Skeletal muscle tissue (tissue), 4 donors: ENCODE measurements around the gene IFI35. TPM values are rescaled to one million over a fixed set of nuclear protein-coding genes. Genes with fewer than 3 reads are reported as not detected.

Experiments used
- H3K27ac ChIP-seq: one replicate; pipeline ENCODE4 v1.7.0; 2013; ENCODE audit warnings: mild to moderate bottlenecking, low read depth, low read length, inconsistent platforms
- H3K27me3 ChIP-seq, 3 donors: one replicate each; pipeline ENCODE4 v1.7.0; 2013; ENCODE audit warnings: low read length in 3 of 3; ENCODE audit not compliant: control insufficient read depth in 3 of 3, insufficient read depth in 3 of 3
- H3K36me3 ChIP-seq, 3 donors: one replicate each; pipeline ENCODE4 v1.7.0; 2013; ENCODE audit warnings: low read length in 3 of 3; ENCODE audit not compliant: control insufficient read depth in 3 of 3, insufficient read depth in 3 of 3
- H3K4me1 ChIP-seq, 3 donors: one replicate each; pipeline ENCODE4 v1.7.0; 2013; ENCODE audit warnings: low read length in 3 of 3, mild to moderate bottlenecking in 3 of 3; ENCODE audit not compliant: control insufficient read depth in 3 of 3, insufficient read depth in 3 of 3
- H3K4me3 ChIP-seq, 3 donors: one replicate each; pipeline ENCODE4 v1.7.0; 2013; ENCODE audit warnings: low read length in 3 of 3
- H3K9ac ChIP-seq, 3 donors: one replicate each; pipeline ENCODE4 v1.7.0; 2013; ENCODE audit warnings: low read length in 3 of 3, mild to moderate bottlenecking in 3 of 3, moderate library complexity in 2 of 3, low read depth in 1 of 3
- H3K9me3 ChIP-seq, 3 donors: one replicate each; pipeline ENCODE4 v1.7.0; 2013; ENCODE audit warnings: low read length in 3 of 3; ENCODE audit not compliant: control insufficient read depth in 3 of 3
- total RNA-seq: library from RNA; depleted of rRNA; stranded (reverse); fragments of >200 nt; gene quantifications from one replicate; pipeline ENCODE4 v1.2.3, GENCODE V29; 2014
- donor health status: Osteomylitis.

Gene IFI35
- total RNA-seq, 1 donor from 2014 or later, result 11.5 TPM

DNA sequence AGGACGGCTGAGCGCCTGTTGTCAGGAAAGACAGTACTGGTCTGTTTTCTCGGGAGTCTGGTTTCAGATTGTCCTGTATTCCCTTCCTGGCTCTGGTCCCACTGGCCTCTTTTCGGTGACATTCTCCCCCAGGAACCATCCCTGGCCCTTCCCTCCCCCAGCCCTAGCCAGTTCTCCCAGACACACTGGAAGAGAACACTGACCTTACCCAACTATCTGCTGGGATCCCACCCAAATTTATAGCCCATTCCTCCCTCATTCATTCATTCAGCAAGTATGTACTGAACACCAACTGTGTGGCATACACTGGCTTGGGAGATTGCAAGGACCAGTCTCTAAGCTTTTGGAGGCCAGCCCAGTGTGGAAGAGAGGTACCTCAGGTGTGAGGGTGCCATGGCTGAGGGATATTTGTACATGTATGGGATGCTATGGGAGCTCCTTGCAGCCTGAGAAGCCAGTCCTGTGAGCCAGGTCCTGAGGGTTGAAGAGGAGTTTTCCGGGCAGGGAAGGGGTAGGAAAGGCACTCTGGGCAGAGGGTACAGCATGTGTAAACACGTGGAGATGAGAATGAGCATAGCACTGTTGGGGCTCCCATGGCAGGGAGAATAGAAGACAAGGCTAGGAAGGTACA lies 23.7 kb downstream of the IFI35 start:
- no peak overlapping the region for H3K27ac ChIP-seq
- H3K4me1 ChIP-seq, result peaks cover 0 to 15% (median 10%) of the 10 kb centered on the region in 3 donors
- H3K36me3 ChIP-seq, result no peaks in the 10 kb centered on the region
- H3K9me3 ChIP-seq, result no peaks in the 10 kb centered on the region
- H3K4me3 ChIP-seq, result no peak overlapping the region
- H3K9ac ChIP-seq, result no peak overlapping the region
- H3K27me3 ChIP-seq, result no peaks in the 10 kb centered on the region

DNA sequence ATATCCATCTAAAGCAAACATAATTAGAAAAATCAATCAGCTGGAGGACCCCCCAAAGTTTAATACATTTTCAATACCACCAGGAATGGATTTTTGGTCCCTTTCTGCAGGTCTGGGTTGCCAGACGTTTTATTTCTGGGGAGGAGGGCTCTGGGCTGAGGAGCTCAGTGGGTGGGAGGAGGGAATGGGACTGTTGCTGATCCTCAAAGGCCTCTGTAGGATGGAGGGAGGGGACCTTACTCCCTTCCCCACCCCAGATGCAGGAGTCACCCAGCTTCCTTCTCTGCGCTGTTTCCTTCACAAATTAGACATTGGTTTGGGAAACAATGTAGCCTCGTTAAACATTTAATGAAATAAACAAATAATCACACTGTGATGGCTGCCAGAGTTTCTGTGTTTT lies 25.1 kb downstream of the IFI35 start:
- Histone ChIP-seq H3K36me3 (no peaks in the 10 kb centered on the region), H3K4me1 (peaks cover 0 to 15% (median 10%) of the 10 kb centered on the region in 3 donors), H3K9me3 (no peaks in the 10 kb centered on the region), H3K27me3 (no peaks in the 10 kb centered on the region), H3K4me3 (no peak overlapping the region), H3K9ac (no peak overlapping the region), H3K27ac (no peak overlapping the region)

DNA sequence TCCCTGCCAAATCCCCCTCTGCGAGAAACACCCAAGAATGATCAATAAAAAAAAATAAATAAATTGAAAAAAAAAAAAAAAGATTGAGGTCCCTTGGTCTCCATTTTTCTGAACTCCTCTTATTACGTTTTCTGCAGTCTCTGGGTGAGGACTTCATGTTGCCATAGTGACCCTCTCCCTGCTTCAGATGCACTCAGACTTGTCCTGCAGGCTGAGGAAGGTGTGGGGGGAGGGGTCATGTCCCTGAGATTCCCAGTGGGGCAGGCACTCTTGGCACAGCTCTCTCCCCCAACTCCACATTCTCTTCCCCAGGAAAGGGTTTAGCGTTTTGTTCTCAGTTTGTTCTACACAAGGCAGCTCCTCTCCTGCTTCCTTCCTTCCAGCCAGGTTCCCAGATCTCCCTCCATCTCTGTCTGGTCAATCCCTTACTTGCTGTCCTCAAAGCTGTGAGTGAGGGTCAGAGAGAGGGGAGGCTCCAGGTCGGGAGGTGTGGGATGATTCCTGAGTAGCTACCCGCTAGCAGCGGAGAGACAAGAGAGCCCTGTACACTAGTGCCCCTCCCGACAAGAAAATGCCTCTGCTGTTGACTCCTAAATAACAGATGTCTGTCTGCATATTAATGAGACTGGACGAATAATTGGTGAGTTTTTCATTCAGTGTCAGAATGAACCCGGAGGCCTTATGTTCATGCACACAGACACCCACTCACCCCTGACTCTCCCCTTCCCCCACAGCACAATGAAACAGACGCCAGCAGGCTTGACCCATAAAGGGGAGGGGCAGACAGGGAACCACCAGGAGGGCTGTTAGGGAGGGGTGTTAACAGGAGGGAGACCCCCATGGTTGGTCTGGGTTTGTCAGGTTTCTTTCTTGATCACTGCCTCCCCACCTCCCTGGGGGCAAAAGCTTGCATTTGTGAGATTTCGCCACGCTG lies 27.6 kb downstream of the IFI35 start:
- Histone ChIP-seq H3K9me3 (no peaks in the 10 kb centered on the region), H3K9ac (peak overlapping the region in 1 of 3 donors; percentile 8), H3K27me3 (no peaks in the 10 kb centered on the region), H3K4me1 (peaks cover 0 to 4% (median 0%) of the 10 kb centered on the region in 3 donors), H3K4me3 (no peak overlapping the region), H3K27ac (no peak overlapping the region), H3K36me3 (no peaks in the 10 kb centered on the region)

DNA sequence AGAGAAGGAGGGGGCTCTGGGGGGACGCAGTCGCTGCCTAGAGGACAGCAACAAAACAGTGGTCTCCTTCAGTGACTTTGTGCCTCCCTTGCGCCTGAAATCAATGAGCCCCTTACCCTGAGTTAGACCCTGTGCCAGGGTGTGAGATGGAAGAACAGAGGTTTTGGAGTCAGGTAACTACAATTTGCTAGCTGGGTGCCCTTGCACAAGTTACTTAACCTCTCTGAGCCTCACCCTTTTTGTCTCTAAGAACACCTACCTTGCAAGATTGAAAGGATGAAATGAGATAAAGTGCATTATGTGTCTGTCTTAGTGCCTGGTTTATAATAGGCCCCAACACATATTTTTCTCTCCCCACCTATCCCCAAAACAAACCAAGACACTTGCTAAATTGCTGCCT lies 28.3 kb downstream of the IFI35 start:
- no peaks in the 10 kb centered on the region for H3K36me3 ChIP-seq
- no peaks in the 10 kb centered on the region for H3K27me3 ChIP-seq
- H3K27ac ChIP-seq, result no peak overlapping the region
- no peaks in the 10 kb centered on the region for H3K9me3 ChIP-seq
- no peak overlapping the region for H3K9ac ChIP-seq
- peaks cover 0 to 2% (median 0%) of the 10 kb centered on the region in 3 donors for H3K4me1 ChIP-seq
- no peak overlapping the region for H3K4me3 ChIP-seq

DNA sequence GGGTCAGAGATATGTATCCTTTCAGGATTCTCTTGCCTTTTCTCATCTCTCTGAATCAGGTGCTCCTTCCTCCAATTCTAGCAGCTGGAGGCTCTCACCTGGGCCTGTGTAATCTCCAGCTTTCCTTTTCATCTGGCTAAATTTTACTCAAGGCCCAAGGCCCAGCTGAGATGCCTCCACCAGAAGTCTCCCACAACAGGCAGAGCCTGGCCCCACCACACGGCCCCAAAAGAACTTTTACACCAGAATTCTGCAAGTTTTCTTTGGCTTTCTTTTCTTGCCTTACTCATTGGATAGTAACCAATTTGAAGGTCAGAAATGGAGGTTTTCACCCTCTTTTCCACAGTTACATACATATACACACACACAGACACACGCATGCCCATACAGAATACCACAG lies 33.1 kb downstream of the IFI35 start:
- Histone ChIP-seq H3K9ac (no peak overlapping the region), H3K4me1 (no peaks in the 10 kb centered on the region), H3K27me3 (no peaks in the 10 kb centered on the region), H3K27ac (no peak overlapping the region), H3K9me3 (no peaks in the 10 kb centered on the region), H3K4me3 (no peak overlapping the region), H3K36me3 (peaks cover 0 to 2% (median 0%) of the 10 kb centered on the region in 3 donors)

DNA sequence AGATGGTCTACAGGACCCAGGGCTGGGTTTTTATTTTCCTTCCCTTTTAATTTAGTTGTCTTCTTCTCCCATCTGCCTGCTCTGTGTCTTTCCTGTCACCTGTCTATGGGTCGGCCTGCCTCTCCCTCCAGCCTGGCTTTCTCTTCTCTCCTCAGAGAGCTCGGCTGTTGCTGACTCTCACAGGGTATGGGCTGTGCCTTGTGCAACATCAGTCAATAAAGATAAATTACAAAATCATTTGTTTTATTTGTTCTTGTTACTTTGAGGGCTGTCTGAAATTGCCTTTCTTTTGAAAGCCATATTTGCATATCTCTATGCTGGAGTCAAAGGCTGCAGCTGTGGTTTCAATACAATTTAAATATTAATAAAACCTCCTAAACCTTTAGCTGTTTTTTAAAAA lies 34.1 kb downstream of the IFI35 start:
- Histone ChIP-seq H3K9me3 (no peaks in the 10 kb centered on the region), H3K36me3 (peaks cover 0 to 2% (median 0%) of the 10 kb centered on the region in 3 donors), H3K4me1 (no peaks in the 10 kb centered on the region), H3K4me3 (no peak overlapping the region), H3K27me3 (no peaks in the 10 kb centered on the region), H3K9ac (no peak overlapping the region), H3K27ac (no peak overlapping the region)

DNA sequence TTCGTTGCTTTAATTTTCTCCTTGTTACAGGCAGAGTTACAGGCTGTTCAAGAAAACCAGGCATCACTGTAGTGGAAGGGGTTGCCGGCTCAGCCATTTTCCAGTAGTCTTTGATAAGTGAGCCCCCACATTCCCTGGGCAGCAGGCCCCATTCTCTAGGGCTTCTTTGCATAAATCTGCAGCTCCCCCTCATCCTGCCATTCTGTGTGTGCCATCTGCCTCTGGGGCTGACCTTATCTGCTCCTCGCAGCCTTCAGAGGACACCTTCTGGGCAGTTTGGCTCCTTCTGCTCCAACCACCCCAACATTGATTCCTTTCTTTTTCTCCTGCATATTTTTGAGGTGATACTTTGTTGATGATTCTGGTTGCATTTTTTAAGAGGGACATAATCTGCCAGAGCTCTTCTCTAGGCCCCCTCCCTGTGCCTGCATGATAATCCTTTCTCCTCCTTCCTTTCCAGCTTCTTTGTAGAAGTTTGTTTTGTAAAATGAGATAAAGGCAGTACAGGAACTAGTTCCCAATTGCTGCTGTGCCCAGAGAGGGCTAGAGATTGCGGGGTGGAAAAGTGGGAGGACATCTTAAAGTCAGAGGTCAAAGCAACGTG lies 35.5 kb downstream of the IFI35 start:
- Histone ChIP-seq H3K4me1 (no peaks in the 10 kb centered on the region), H3K27ac (no peak overlapping the region), H3K4me3 (no peak overlapping the region), H3K9me3 (no peaks in the 10 kb centered on the region), H3K9ac (no peak overlapping the region), H3K36me3 (peaks cover 0 to 2% (median 0%) of the 10 kb centered on the region in 3 donors), H3K27me3 (no peaks in the 10 kb centered on the region)

DNA sequence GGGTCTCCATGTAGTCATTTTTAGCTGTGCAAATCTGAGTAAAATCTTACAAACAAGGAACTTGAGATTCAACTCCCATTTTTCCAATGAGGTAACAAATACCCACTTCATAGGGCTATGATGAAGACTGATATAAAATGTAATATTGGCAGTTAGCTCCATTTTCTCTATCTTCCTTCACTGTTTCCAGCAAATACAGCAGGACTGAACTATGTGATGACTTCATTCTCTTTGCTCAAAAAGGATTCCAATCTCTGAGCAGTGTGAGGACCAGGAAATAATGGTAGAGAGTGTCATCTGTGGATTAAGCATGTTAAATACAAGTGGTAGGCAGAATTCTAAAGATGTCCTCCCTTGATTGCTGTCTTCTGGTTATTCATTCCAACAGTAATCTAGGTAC lies 36.7 kb downstream of the IFI35 start:
- H3K27me3 ChIP-seq, result no peaks in the 10 kb centered on the region
- H3K36me3 ChIP-seq, result peaks cover 0 to 2% (median 0%) of the 10 kb centered on the region in 3 donors
- H3K9ac ChIP-seq, result no peak overlapping the region
- H3K9me3 ChIP-seq, result no peaks in the 10 kb centered on the region
- no peak overlapping the region for H3K4me3 ChIP-seq
- no peaks in the 10 kb centered on the region for H3K4me1 ChIP-seq
- no peak overlapping the region for H3K27ac ChIP-seq

DNA sequence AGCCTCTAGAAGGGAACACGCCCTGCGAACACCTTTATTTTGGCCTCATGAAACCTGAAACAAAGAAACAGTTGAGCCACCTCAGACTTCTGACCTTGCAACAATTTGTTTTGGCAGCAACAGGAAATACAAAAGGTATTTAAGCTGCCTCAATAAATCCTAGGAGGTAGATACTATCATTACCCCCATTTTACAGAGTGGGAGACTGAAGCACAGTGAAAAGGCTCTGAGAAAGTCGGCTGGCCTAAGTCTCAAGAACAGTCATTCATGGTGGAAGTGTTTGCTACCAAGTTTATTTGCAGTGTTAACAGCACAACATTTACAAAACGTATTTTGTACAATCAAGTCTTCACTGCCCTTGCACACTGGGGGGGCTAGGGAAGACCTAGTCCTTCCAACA lies 37.4 kb downstream of the IFI35 start:
- no peaks in the 10 kb centered on the region for H3K27me3 ChIP-seq
- no peak overlapping the region for H3K4me3 ChIP-seq
- no peak overlapping the region for H3K27ac ChIP-seq
- H3K36me3 ChIP-seq, result peaks cover 0 to 2% (median 0%) of the 10 kb centered on the region in 3 donors
- H3K9me3 ChIP-seq, result no peaks in the 10 kb centered on the region
- no peaks in the 10 kb centered on the region for H3K4me1 ChIP-seq
- no peak overlapping the region for H3K9ac ChIP-seq

DNA sequence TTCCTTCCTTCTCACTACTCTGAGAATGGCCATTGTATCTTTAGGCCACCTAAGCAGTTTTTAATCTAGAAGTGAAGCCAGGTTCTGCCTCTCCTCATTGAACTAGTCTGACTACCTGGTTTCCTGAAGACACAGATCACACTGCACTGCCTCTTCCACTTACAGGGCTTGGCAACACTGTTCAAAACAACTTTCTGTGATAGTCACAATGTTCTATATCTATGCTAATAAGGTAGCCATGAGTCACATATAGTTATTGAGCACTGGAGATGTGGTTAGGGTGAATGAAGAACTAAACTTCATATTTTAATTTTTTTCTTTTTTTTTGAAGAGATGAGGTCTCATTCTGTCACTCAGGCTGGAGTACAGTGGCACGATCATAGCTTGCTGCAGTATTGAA lies 45.4 kb downstream of the IFI35 start:
- Histone ChIP-seq H3K9me3 (no peaks in the 10 kb centered on the region), H3K27me3 (no peaks in the 10 kb centered on the region), H3K4me3 (no peak overlapping the region), H3K36me3 (peaks cover 2 to 12% (median 11%) of the 10 kb centered on the region in 3 donors), H3K27ac (no peak overlapping the region), H3K9ac (no peak overlapping the region), H3K4me1 (no peaks in the 10 kb centered on the region)
